Body of pancreas (tissue), 4 donors: ENCODE measurements around the gene FGF14. TPM values are rescaled to one million over a fixed set of nuclear protein-coding genes. Genes with fewer than 3 reads are reported as not detected.
"Not testable (repeated sequence)": the region's sequence is repeated elsewhere in the genome, so short reads cannot be mapped to it uniquely, and the experiment has no call there.

Experiments used
- ATAC-seq: fragments of 150-250 bp; one replicate; pipeline ENCODE4 v1.9.1; 2016
- DNase-seq, 4 donors: peaks; one replicate each; pipeline ENCODE4 v3.0.0-alpha.2; 2019
- H3K27ac ChIP-seq, 4 donors: fragments of 200-600 bp; sonication (generic); 1 replicate in 3 of 4; 2 replicates in 1 of 4; pipeline versions ENCODE4 v1.5.1 to v1.6.1; 2016 to 2019; ENCODE audit warnings: mild to moderate bottlenecking in 1 of 4, mixed read lengths in 1 of 4, moderate library complexity in 1 of 4
- H3K27me3 ChIP-seq, 2 donors: fragments of 200-600 bp; sonication (generic); one replicate each; pipeline ENCODE4 v1.6.0; 2016; ENCODE audit warnings: mild to moderate bottlenecking in 1 of 2
- H3K36me3 ChIP-seq, 2 donors: fragments of 200-600 bp; sonication (generic); replicated peaks in 1 of 2; 2 replicates each; pipeline ENCODE4 v1.5.1; 2016; ENCODE audit warnings: low read depth in 2 of 2; ENCODE audit not compliant: insufficient read depth in 1 of 2
- H3K4me1 ChIP-seq: fragments of 200-600 bp; sonication (generic); one replicate; pipeline ENCODE4 v1.6.0; 2016
- H3K4me3 ChIP-seq, 2 donors: fragments of 200-600 bp; sonication (generic); 1 replicate in 1 of 2; 2 replicates in 1 of 2; pipeline ENCODE4 v1.5.1; 2016 to 2019
- H3K9me3 ChIP-seq, 3 donors: fragments of 200-600 bp; sonication (generic); 1 replicate in 2 of 3; 2 replicates in 1 of 3; pipeline ENCODE4 v1.5.1; 2016
- POLR2A ChIP-seq, 3 donors: fragments of 450-650 bp; IDR thresholded peaks; one replicate each; pipeline ENCODE4 v1.6.1; 2016; ENCODE audit warnings: antibody characterized with exemption in 3 of 3, mild to moderate bottlenecking in 2 of 3
- WGBS, 2 donors: methylation state at CpG; one replicate each; pipeline ENCODE4 v1.1.5; 2017; 5-methylcytosine and 5-hydroxymethylcytosine counted together
- intact Hi-C: fragments of 100-400 bp; cut with DNase I; formaldehyde crosslinking; loops from one replicate; pipeline ENCODE4 v1.15.1; 2023
- total RNA-seq, 2 donors: library from RNA; depleted of rRNA; stranded (reverse); fragments of >200 nt; gene quantifications; one replicate each; pipeline ENCODE4 v1.1.0, GENCODE V29; 2016
- TF ChIP-seq, protein P1 (sequence below), 7 experiments: fragments of 450-650 bp in 4 of 7; fragments of 200-600 bp in 3 of 7; sonication (generic) in 3 of 7; IDR thresholded peaks; one replicate each; pipeline ENCODE4 v1.5.1; 2016 to 2019; ENCODE audit warnings: antibody characterized with exemption in 7 of 7

FGF14 gene
- total RNA-seq, 2 donors from 2014 or later: under 0.01 to 0.52 TPM

GRCh38 chr13:102139626-102140025 lies 262.2 kb downstream of the FGF14 start:
- Histone ChIP-seq H3K27ac (no peak overlapping the region), H3K4me3 (no peak overlapping the region), H3K9me3 (no peaks in the 10 kb centered on the region), H3K36me3 (no peaks in the 10 kb centered on the region), H3K27me3 (no peaks in the 10 kb centered on the region), H3K4me1 (no peaks in the 10 kb centered on the region)
- 48 to 71% methylated on average over 4 of the region's 4 CpGs for WGBS, 2 donors
- ATAC-seq (no peak), DNase-seq (no peak)
- intact Hi-C loops: loop anchor here (10.0 kb wide), 1 partner anchor 315 kb away; no protein-coding TSS in a partner anchor
- no peak for TF ChIP-seq POLR2A (IDR thresholded peaks at IDR 0.05)
- TF ChIP-seq, protein P1, sequence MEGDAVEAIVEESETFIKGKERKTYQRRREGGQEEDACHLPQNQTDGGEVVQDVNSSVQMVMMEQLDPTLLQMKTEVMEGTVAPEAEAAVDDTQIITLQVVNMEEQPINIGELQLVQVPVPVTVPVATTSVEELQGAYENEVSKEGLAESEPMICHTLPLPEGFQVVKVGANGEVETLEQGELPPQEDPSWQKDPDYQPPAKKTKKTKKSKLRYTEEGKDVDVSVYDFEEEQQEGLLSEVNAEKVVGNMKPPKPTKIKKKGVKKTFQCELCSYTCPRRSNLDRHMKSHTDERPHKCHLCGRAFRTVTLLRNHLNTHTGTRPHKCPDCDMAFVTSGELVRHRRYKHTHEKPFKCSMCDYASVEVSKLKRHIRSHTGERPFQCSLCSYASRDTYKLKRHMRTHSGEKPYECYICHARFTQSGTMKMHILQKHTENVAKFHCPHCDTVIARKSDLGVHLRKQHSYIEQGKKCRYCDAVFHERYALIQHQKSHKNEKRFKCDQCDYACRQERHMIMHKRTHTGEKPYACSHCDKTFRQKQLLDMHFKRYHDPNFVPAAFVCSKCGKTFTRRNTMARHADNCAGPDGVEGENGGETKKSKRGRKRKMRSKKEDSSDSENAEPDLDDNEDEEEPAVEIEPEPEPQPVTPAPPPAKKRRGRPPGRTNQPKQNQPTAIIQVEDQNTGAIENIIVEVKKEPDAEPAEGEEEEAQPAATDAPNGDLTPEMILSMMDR (IDR thresholded peaks at IDR 0.05): no peak

- H3K4me1 ChIP-seq: no peaks in the 10 kb centered on the region
- H3K27me3 ChIP-seq: no peaks in the 10 kb centered on the region
- 63 to 66% methylated on average over 3 of the region's 3 CpGs for WGBS, 2 donors
- no peak for DNase-seq
- intact Hi-C loops: no loop called here
- no peaks in the 10 kb centered on the region for H3K9me3 ChIP-seq
- H3K4me3 ChIP-seq: no peak overlapping the region
- H3K36me3 ChIP-seq: no peaks in the 10 kb centered on the region
- ATAC-seq: no peak
- no peak for TF ChIP-seq POLR2A (IDR thresholded peaks at IDR 0.05)
- TF ChIP-seq, protein P1 (IDR thresholded peaks at IDR 0.05): no peak
- no peak overlapping the region for H3K27ac ChIP-seq
Observed at GRCh38 chr13:102138635-102139190, 263.1 kb downstream of the FGF14 start.

- DNase-seq, H3K4me3 ChIP-seq, H3K36me3 ChIP-seq, H3K9me3 ChIP-seq, H3K4me1 ChIP-seq, ATAC-seq, intact Hi-C loops, H3K27me3 ChIP-seq, H3K27ac ChIP-seq: not testable (repeated sequence)
- 83 to 84% methylated on average over 4 of the region's 4 CpGs for WGBS, 2 donors
Observed at GRCh38 chr13:102137904-102138303, 263.9 kb downstream of the FGF14 start.

GRCh38 chr13:102136735-102137296 lies 265.0 kb downstream of the FGF14 start:
- Histone ChIP-seq H3K27me3 (no peaks in the 10 kb centered on the region), H3K4me1 (no peaks in the 10 kb centered on the region), H3K27ac (no peak overlapping the region), H3K4me3 (no peak overlapping the region), H3K9me3 (no peaks in the 10 kb centered on the region), H3K36me3 (no peaks in the 10 kb centered on the region)
- DNase-seq (no peak), ATAC-seq (no peak)
- TF ChIP-seq, protein P1 (IDR thresholded peaks at IDR 0.05): no peak
- intact Hi-C loops: no loop called here
- 39 to 48% methylated on average over 3 of the region's 3 CpGs for WGBS, 2 donors

DNA sequence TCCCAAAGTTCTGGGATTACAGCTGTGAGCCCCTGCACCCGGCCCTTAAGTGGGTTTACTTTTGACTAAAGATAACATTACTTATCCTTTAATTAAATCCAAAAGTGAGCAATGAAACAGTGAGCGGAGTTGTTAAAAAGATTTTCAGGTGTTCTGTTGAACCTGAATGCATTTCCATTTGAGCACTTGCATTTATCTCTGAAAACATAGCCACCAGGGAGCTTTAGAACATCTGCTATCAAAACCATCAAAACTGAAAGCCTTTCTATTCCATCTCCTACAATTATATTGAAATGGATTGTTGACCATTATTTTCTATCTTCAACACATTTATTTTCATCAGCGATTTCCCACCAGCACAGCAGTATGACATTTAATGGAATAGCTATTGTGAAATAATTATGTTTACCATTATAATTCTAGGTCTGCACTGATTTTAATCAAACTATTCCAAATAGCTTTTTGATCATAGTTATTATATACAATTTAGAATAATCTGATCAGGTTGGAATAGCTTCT lies 269.0 kb downstream of the FGF14 start:
- intact Hi-C loops: no loop called here
- H3K9me3 ChIP-seq: no peaks in the 10 kb centered on the region
- H3K4me1 ChIP-seq: no peaks in the 10 kb centered on the region
- no peak overlapping the region for H3K4me3 ChIP-seq
- ATAC-seq (no peak), DNase-seq (no peak)
- H3K36me3 ChIP-seq: no peaks in the 10 kb centered on the region
- no peak overlapping the region for H3K27ac ChIP-seq
- 60 to 68% methylated on average over 3 of the region's 3 CpGs for WGBS, 2 donors
- no peaks in the 10 kb centered on the region for H3K27me3 ChIP-seq
- TF ChIP-seq POLR2A (IDR thresholded peaks at IDR 0.05): no peak
- TF ChIP-seq, protein P1 (IDR thresholded peaks at IDR 0.05): no peak
